Stimulated activated naive B cell treated with anti-CD40 and anti-IgM and Interleukin-4, amounts not matched to agents 10 μg/mL and 1 μg/mL and 100 μg/mL, for 72 hours (primary cell): ENCODE data around the gene C2CD4D.

Source experiments
- ATAC-seq, 2 donors: fragments of 150-1000 bp; cut with Tn5 transposase; replicated peaks; 2 replicates each; pipeline ENCODE4 v1.10.0; 2021; ENCODE audit warnings: moderate library complexity in 1 of 2
- DNase-seq: peaks from one replicate; pipeline ENCODE4 v3.0.0; 2021
- H3K27ac Mint-ChIP-seq: one replicate; pipeline ENCODE4 v1.8.0; 2022; ENCODE audit warnings: mild to moderate bottlenecking, mixed read lengths
- H3K27me3 Mint-ChIP-seq, 2 donors: one replicate each; pipeline ENCODE4 v1.8.0; 2022; ENCODE audit warnings: mixed read lengths in 2 of 2
- H3K36me3 Mint-ChIP-seq, 2 donors: one replicate each; pipeline ENCODE4 v1.8.0; 2022; ENCODE audit warnings: mixed read lengths in 2 of 2, mild to moderate bottlenecking in 1 of 2
- H3K4me1 Mint-ChIP-seq, 2 donors: one replicate each; pipeline ENCODE4 v1.8.0; 2022; ENCODE audit warnings: mixed read lengths in 2 of 2, mild to moderate bottlenecking in 1 of 2
- H3K4me3 Mint-ChIP-seq, 2 donors: one replicate each; pipeline ENCODE4 v1.8.0; 2022; ENCODE audit warnings: mild to moderate bottlenecking in 2 of 2, mixed read lengths in 2 of 2, moderate library complexity in 1 of 2
- H3K9me3 Mint-ChIP-seq, 2 donors: one replicate each; pipeline ENCODE4 v1.8.0; 2022; ENCODE audit warnings: mixed read lengths in 2 of 2, mild to moderate bottlenecking in 1 of 2

Gene C2CD4D

GRCh38 chr1:151835596-151835995 lies 4.0 kb downstream of the C2CD4D start:
- no peak overlapping the region for H3K27ac Mint-ChIP-seq
- no peaks in the 10 kb centered on the region for H3K36me3 Mint-ChIP-seq
- no peaks in the 10 kb centered on the region for H3K9me3 Mint-ChIP-seq
- no peak for ATAC-seq
- no peak for DNase-seq
- peaks cover 26 to 49% of the 10 kb centered on the region in 2 donors for H3K4me1 Mint-ChIP-seq
- no peak overlapping the region for H3K4me3 Mint-ChIP-seq
- H3K27me3 Mint-ChIP-seq = peaks cover 13 to 37% of the 10 kb centered on the region in 2 donors

GRCh38 chr1:151834239-151834638 lies 5.4 kb downstream of the C2CD4D start:
- Mint-ChIP-seq H3K27ac (no peak overlapping the region), H3K4me1 (peaks cover 24 to 44% of the 10 kb centered on the region in 2 donors), H3K27me3 (peaks cover 22 to 35% of the 10 kb centered on the region in 2 donors), H3K9me3 (no peaks in the 10 kb centered on the region), H3K4me3 (no peak overlapping the region), H3K36me3 (no peaks in the 10 kb centered on the region)
- DNase-seq (no peak), ATAC-seq (no peak)

GRCh38 chr1:151833172-151833900 lies 6.3 kb downstream of the C2CD4D start:
- Mint-ChIP-seq H3K36me3 (no peaks in the 10 kb centered on the region), H3K4me3 (no peak overlapping the region), H3K9me3 (no peaks in the 10 kb centered on the region), H3K27me3 (peaks cover 26 to 39% of the 10 kb centered on the region in 2 donors), H3K4me1 (peaks cover 29 to 47% of the 10 kb centered on the region in 2 donors), H3K27ac (no peak overlapping the region)
- DNase-seq (no peak), ATAC-seq (no peak)

- no peak for DNase-seq
- H3K4me1 Mint-ChIP-seq = peaks cover 33 to 49% of the 10 kb centered on the region in 2 donors
- H3K9me3 Mint-ChIP-seq = no peaks in the 10 kb centered on the region
- H3K36me3 Mint-ChIP-seq = no peaks in the 10 kb centered on the region
- no peak for ATAC-seq
- H3K4me3 Mint-ChIP-seq = no peak overlapping the region
- H3K27ac Mint-ChIP-seq = no peak overlapping the region
- H3K27me3 Mint-ChIP-seq = peaks cover 28 to 44% of the 10 kb centered on the region in 2 donors
Measured at GRCh38 chr1:151832318-151832980, 7.2 kb downstream of the C2CD4D start.

- peaks cover 27 to 37% of the 10 kb centered on the region in 2 donors for H3K27me3 Mint-ChIP-seq
- no peaks in the 10 kb centered on the region for H3K36me3 Mint-ChIP-seq
- ATAC-seq (no peak), DNase-seq (no peak)
- H3K9me3 Mint-ChIP-seq = no peaks in the 10 kb centered on the region
- peaks cover 26 to 41% of the 10 kb centered on the region in 2 donors for H3K4me1 Mint-ChIP-seq
- no peak within 1 kb of the TSS for H3K4me3 Mint-ChIP-seq
- H3K27ac Mint-ChIP-seq = no peak within 1 kb of the TSS
Measured at GRCh38 chr1:151831605-151832004, 8.0 kb downstream of the C2CD4D start, which contains the start of gene RORC. RORC (minus strand) TSS chr1:151831802; CDS start chr1:151831764, 38 bp downstream.

GRCh38 chr1:151831256-151831591 lies 8.4 kb downstream of the C2CD4D start:
- Mint-ChIP-seq H3K36me3 (no peaks in the 10 kb centered on the region), H3K4me3 (no peak overlapping the region), H3K4me1 (peaks cover 23 to 37% of the 10 kb centered on the region in 2 donors), H3K27me3 (peaks cover 27 to 33% of the 10 kb centered on the region in 2 donors), H3K27ac (no peak overlapping the region), H3K9me3 (no peaks in the 10 kb centered on the region)
- ATAC-seq = no peak
- DNase-seq = no peak

- Mint-ChIP-seq H3K36me3 (no peaks in the 10 kb centered on the region), H3K4me1 (peaks cover 22 to 37% of the 10 kb centered on the region in 2 donors), H3K27ac (no peak overlapping the region), H3K27me3 (peaks cover 23 to 34% of the 10 kb centered on the region in 2 donors), H3K9me3 (no peaks in the 10 kb centered on the region), H3K4me3 (no peak overlapping the region)
- no peak for DNase-seq
- ATAC-seq = no peak
Measured at GRCh38 chr1:151830055-151830454, 9.6 kb downstream of the C2CD4D start.

- DNase-seq = no peak
- H3K36me3 Mint-ChIP-seq = no peaks in the 10 kb centered on the region
- H3K4me1 Mint-ChIP-seq = peaks cover 22 to 37% of the 10 kb centered on the region in 2 donors
- H3K27ac Mint-ChIP-seq = peak overlapping the region; percentile 6
- no peak for ATAC-seq
- no peaks in the 10 kb centered on the region for H3K9me3 Mint-ChIP-seq
- peaks cover 24 to 38% of the 10 kb centered on the region in 2 donors for H3K27me3 Mint-ChIP-seq
- peak overlapping the region in 1 of 2 donors; percentile 1 for H3K4me3 Mint-ChIP-seq
Measured at GRCh38 chr1:151829352-151830046, 10.1 kb downstream of the C2CD4D start.

- DNase-seq (no peak), ATAC-seq (no peak)
- H3K27me3 Mint-ChIP-seq = peaks cover 28 to 40% of the 10 kb centered on the region in 2 donors
- no peaks in the 10 kb centered on the region for H3K9me3 Mint-ChIP-seq
- H3K36me3 Mint-ChIP-seq = no peaks in the 10 kb centered on the region
- peak overlapping the region in 1 of 2 donors; percentile 1 for H3K4me3 Mint-ChIP-seq
- H3K4me1 Mint-ChIP-seq = peaks cover 22 to 37% of the 10 kb centered on the region in 2 donors
- H3K27ac Mint-ChIP-seq = no peak overlapping the region
Measured at GRCh38 chr1:151828921-151829320, 10.7 kb downstream of the C2CD4D start.

- Mint-ChIP-seq H3K4me1 (peaks cover 22 to 31% of the 10 kb centered on the region in 2 donors), H3K36me3 (no peaks in the 10 kb centered on the region), H3K27me3 (peaks cover 29 to 48% of the 10 kb centered on the region in 2 donors), H3K9me3 (no peaks in the 10 kb centered on the region), H3K4me3 (no peak overlapping the region), H3K27ac (no peak overlapping the region)
- no peak for DNase-seq
- no peak for ATAC-seq
Measured at GRCh38 chr1:151827853-151828252, 11.8 kb downstream of the C2CD4D start.

- no peak for DNase-seq
- Mint-ChIP-seq H3K27ac (no peak overlapping the region), H3K9me3 (no peaks in the 10 kb centered on the region), H3K4me3 (no peak overlapping the region), H3K4me1 (peaks cover 25 to 44% of the 10 kb centered on the region in 2 donors), H3K36me3 (no peaks in the 10 kb centered on the region), H3K27me3 (peaks cover 23 to 42% of the 10 kb centered on the region in 2 donors)
- ATAC-seq = no peak
Measured at GRCh38 chr1:151825751-151826660, 13.6 kb downstream of the C2CD4D start.

GRCh38 chr1:151825204-151825603 lies 14.4 kb downstream of the C2CD4D start:
- Mint-ChIP-seq H3K27ac (no peak overlapping the region), H3K4me3 (no peak overlapping the region), H3K36me3 (no peaks in the 10 kb centered on the region), H3K4me1 (peaks cover 20 to 41% of the 10 kb centered on the region in 2 donors), H3K27me3 (peaks cover 23 to 42% of the 10 kb centered on the region in 2 donors), H3K9me3 (no peaks in the 10 kb centered on the region)
- DNase-seq = no peak
- ATAC-seq = no peak

- Mint-ChIP-seq H3K4me3 (no peak overlapping the region), H3K9me3 (no peaks in the 10 kb centered on the region), H3K27me3 (peaks cover 18 to 30% of the 10 kb centered on the region in 2 donors), H3K36me3 (no peaks in the 10 kb centered on the region), H3K4me1 (peaks cover 9 to 26% of the 10 kb centered on the region in 2 donors), H3K27ac (no peak overlapping the region)
- DNase-seq = no peak
- ATAC-seq = no peak
Measured at GRCh38 chr1:151823175-151823574, 16.4 kb downstream of the C2CD4D start.

GRCh38 chr1:151822404-151822803 lies 17.2 kb downstream of the C2CD4D start:
- H3K4me3 Mint-ChIP-seq = no peak overlapping the region
- DNase-seq = no peak
- no peak overlapping the region for H3K27ac Mint-ChIP-seq
- no peaks in the 10 kb centered on the region for H3K9me3 Mint-ChIP-seq
- H3K27me3 Mint-ChIP-seq = peaks cover 14 to 26% of the 10 kb centered on the region in 2 donors
- peak; percentile 22 to 42 for ATAC-seq
- no peaks in the 10 kb centered on the region for H3K36me3 Mint-ChIP-seq
- peaks cover 6 to 23% of the 10 kb centered on the region in 2 donors for H3K4me1 Mint-ChIP-seq
